Liver (tissue), 9 donors: ENCODE results near the gene APOA5. TPM values are rescaled to one million over a fixed set of nuclear protein-coding genes. Genes with fewer than 3 reads are reported as not detected.

Experiments
- DNase-seq: peaks from one replicate; pipeline ENCODE4 v3.0.0-alpha.2; 2017; ENCODE audit warnings: low spot score
- H3K27ac ChIP-seq, 2 donors: one replicate each; pipeline ENCODE4 v1.7.0; 2013; ENCODE audit warnings: inconsistent platforms in 2 of 2, low read length in 2 of 2, control low read depth in 1 of 2, low read depth in 1 of 2, mild to moderate bottlenecking in 1 of 2
- H3K27me3 ChIP-seq, 4 donors: one replicate each; pipeline versions ENCODE4 v1.6.1 to v1.7.0; 2013; ENCODE audit warnings: low read length in 3 of 4, inconsistent platforms in 1 of 4, mild to moderate bottlenecking in 1 of 4, moderate library complexity in 1 of 4; ENCODE audit not compliant: control insufficient read depth in 4 of 4, insufficient read depth in 4 of 4
- H3K36me3 ChIP-seq, 4 donors: one replicate each; pipeline versions ENCODE4 v1.6.1 to v1.7.0; 2013; ENCODE audit warnings: low read length in 3 of 4, mild to moderate bottlenecking in 3 of 4, low read depth in 1 of 4, moderate library complexity in 1 of 4; ENCODE audit not compliant: control insufficient read depth in 4 of 4, insufficient read depth in 3 of 4
- H3K4me1 ChIP-seq, 4 donors: one replicate each; pipeline versions ENCODE4 v1.6.1 to v1.7.0; 2013; ENCODE audit warnings: low read length in 3 of 4, mild to moderate bottlenecking in 3 of 4, moderate library complexity in 1 of 4; ENCODE audit not compliant: control insufficient read depth in 4 of 4, insufficient read depth in 4 of 4
- H3K4me3 ChIP-seq, 3 donors: one replicate each; pipeline versions ENCODE4 v1.6.1 to v1.7.0; 2013; ENCODE audit warnings: low read length in 3 of 3, control low read depth in 1 of 3, low read depth in 1 of 3, mild to moderate bottlenecking in 1 of 3
- H3K9ac ChIP-seq, 2 donors: one replicate each; pipeline ENCODE4 v1.7.0; 2013; ENCODE audit warnings: low read length in 2 of 2, mild to moderate bottlenecking in 2 of 2, moderate library complexity in 2 of 2, control low read depth in 1 of 2, low read depth in 1 of 2
- H3K9me3 ChIP-seq, 4 donors: one replicate each; pipeline versions ENCODE4 v1.6.1 to v1.7.0; 2013; ENCODE audit warnings: low read length in 3 of 4; ENCODE audit not compliant: control insufficient read depth in 4 of 4
- FOXA1 ChIP-seq: IDR thresholded peaks from 2 replicates; pipeline ENCODE4 v1.6.1; 2016; ENCODE audit warnings: antibody characterized with exemption
- FOXA2 ChIP-seq: IDR thresholded peaks from 2 replicates; pipeline ENCODE4 v1.6.1; 2016; ENCODE audit warnings: antibody characterized with exemption
- GABPA ChIP-seq, 2 donors: IDR thresholded peaks in 1 of 2; conservative IDR thresholded peaks in 1 of 2; 2 replicates each; pipeline ENCODE4 v1.6.1; 2016; ENCODE audit warnings: antibody characterized with exemption in 2 of 2, mild to moderate bottlenecking in 1 of 2, moderate library complexity in 1 of 2
- HNF4G ChIP-seq: IDR thresholded peaks from 2 replicates; pipeline ENCODE4 v1.6.1; 2016; ENCODE audit warnings: antibody characterized with exemption
- JUND ChIP-seq, 2 donors: IDR thresholded peaks; 2 replicates each; pipeline ENCODE4 v1.6.1; 2016; ENCODE audit warnings: antibody characterized with exemption in 2 of 2
- NR2F2 ChIP-seq: IDR thresholded peaks from 2 replicates; pipeline ENCODE4 v1.6.1; 2016; ENCODE audit warnings: antibody characterized with exemption
- RAD21 ChIP-seq, 2 donors: IDR thresholded peaks; 2 replicates each; pipeline ENCODE4 v1.6.1; 2016; ENCODE audit warnings: antibody characterized with exemption in 2 of 2, mild to moderate bottlenecking in 2 of 2
- REST ChIP-seq: IDR thresholded peaks from 2 replicates; pipeline ENCODE4 v1.6.1; 2016; ENCODE audit warnings: antibody characterized with exemption, mild to moderate bottlenecking
- RXRA ChIP-seq, 2 donors: IDR thresholded peaks; 2 replicates each; pipeline ENCODE4 v1.6.1; 2017 to 2018; ENCODE audit warnings: antibody characterized with exemption in 2 of 2, mild to moderate bottlenecking in 1 of 2
- SP1 ChIP-seq: IDR thresholded peaks from 2 replicates; pipeline ENCODE4 v1.6.1; 2018; ENCODE audit warnings: antibody characterized with exemption, mild to moderate bottlenecking
- TAF1 ChIP-seq: conservative IDR thresholded peaks from 2 replicates; pipeline ENCODE4 v1.6.1; 2016; ENCODE audit warnings: antibody characterized with exemption, mild to moderate bottlenecking
- ZBTB33 ChIP-seq: IDR thresholded peaks from 2 replicates; pipeline ENCODE4 v1.6.1; 2016; ENCODE audit warnings: antibody characterized with exemption
- WGBS: extraction: QIAGEN DNeasy Blood & Tissue Kit; methylation state at CpG from one replicate; pipeline ENCODE4 v1.1.7; 2013; 5-methylcytosine and 5-hydroxymethylcytosine counted together
- polyA plus RNA-seq, 2 donors: library from polyadenylated mRNA; stranded (reverse) in 1 of 2; unstranded in 1 of 2; fragments of 200-250 nt in 1 of 2; fragments of >200 nt in 1 of 2; fragmentation: Nextera tagmentation in 1 of 2; extraction: Ambion mirVana in 1 of 2; gene quantifications; one replicate each; pipeline versions ENCODE4 v1.2.1 to v1.2.3, GENCODE V29; 2013 to 2015
- total RNA-seq, 2 donors: library from RNA; depleted of rRNA; stranded (reverse); fragments of >200 nt; gene quantifications; one replicate each; pipeline ENCODE4 v1.2.3, GENCODE V29; 2014
- TF ChIP-seq, protein P1 (sequence below): IDR thresholded peaks from 2 replicates; pipeline ENCODE4 v1.6.1; 2016; ENCODE audit warnings: antibody characterized with exemption
- TF ChIP-seq, protein P2 (sequence below): fragments of 150-350 bp; IDR thresholded peaks from 2 replicates; pipeline ENCODE4 v1.5.1; 2017; ENCODE audit warnings: improper control_type of control experiment, low read depth, low read length; ENCODE audit not compliant: missing input control
- donor health status: healthy.
- donor health status: healthy.
- donor health status: healthy.
- donor health status: healthy.
- donor health status: healthy.

APOA5 gene
- total and polyA plus RNA-seq, 4 donors, result 7.3 to 1,045 (median 739) TPM

DNA sequence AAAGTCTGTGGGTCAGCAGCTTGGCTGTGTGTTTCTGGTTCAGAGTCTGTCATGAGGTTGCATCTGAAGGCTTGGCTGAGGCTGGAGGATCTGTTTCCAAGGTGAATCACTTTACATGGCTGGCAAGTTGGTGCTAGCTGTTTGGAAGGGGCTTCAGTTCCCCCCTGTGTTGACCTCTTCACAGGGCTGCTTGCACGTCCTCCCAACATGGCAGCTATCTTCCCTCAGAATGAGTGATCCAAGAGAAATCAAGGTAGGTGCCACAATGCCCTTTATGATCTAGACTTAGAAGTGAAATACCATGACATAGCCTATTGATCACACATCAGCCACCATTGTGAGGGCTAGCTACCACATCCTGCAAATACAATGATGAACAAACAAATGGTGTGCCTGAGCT is 21.5 kb upstream of the APOA5 start:
- Histone ChIP-seq H3K4me1 (peaks cover 9 to 55% (median 34%) of the 10 kb centered on the region in 4 donors), H3K27ac (peak overlapping the region; percentile 76 to 86), H3K9me3 (no peaks in the 10 kb centered on the region), H3K27me3 (no peaks in the 10 kb centered on the region), H3K36me3 (no peaks in the 10 kb centered on the region), H3K4me3 (peak overlapping the region in 1 of 3 donors; percentile 6), H3K9ac (peak overlapping the region in 1 of 2 donors; percentile 2)
- TF ChIP-seq GABPA (IDR thresholded peaks at IDR 0.05 in 1 of 2, conservative IDR thresholded peaks at IDR 0.05 in 1 of 2), result no peak
- no peak for TF ChIP-seq ZBTB33
- 98% methylated on average over 1 of the region's 1 CpG for WGBS
- no peak for DNase-seq

GRCh38 chr11:116812109-116812508 is 20.4 kb upstream of the APOA5 start:
- Histone ChIP-seq H3K27ac (no peak overlapping the region), H3K9ac (no peak overlapping the region), H3K27me3 (no peaks in the 10 kb centered on the region), H3K4me3 (no peak overlapping the region), H3K36me3 (no peaks in the 10 kb centered on the region), H3K4me1 (peaks cover 12 to 63% (median 42%) of the 10 kb centered on the region in 4 donors), H3K9me3 (no peaks in the 10 kb centered on the region)
- DNase-seq, result no peak
- 88% methylated on average over 4 of the region's 4 CpGs for WGBS
- TF ChIP-seq RAD21 (IDR thresholded peaks at IDR 0.05) (no peak), NR2F2 (no peak), RXRA (IDR thresholded peaks at IDR 0.05) (no peak), JUND (IDR thresholded peaks at IDR 0.05) (no peak), TAF1 (no peak), ZBTB33 (no peak), FOXA2 (no peak), GABPA (IDR thresholded peaks at IDR 0.05 in 1 of 2, conservative IDR thresholded peaks at IDR 0.05 in 1 of 2) (no peak), HNF4G (no peak), SP1 (no peak), FOXA1 (no peak)
- TF ChIP-seq, protein P1, sequence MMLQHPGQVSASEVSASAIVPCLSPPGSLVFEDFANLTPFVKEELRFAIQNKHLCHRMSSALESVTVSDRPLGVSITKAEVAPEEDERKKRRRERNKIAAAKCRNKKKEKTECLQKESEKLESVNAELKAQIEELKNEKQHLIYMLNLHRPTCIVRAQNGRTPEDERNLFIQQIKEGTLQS, result no peak
- TF ChIP-seq, protein P2, sequence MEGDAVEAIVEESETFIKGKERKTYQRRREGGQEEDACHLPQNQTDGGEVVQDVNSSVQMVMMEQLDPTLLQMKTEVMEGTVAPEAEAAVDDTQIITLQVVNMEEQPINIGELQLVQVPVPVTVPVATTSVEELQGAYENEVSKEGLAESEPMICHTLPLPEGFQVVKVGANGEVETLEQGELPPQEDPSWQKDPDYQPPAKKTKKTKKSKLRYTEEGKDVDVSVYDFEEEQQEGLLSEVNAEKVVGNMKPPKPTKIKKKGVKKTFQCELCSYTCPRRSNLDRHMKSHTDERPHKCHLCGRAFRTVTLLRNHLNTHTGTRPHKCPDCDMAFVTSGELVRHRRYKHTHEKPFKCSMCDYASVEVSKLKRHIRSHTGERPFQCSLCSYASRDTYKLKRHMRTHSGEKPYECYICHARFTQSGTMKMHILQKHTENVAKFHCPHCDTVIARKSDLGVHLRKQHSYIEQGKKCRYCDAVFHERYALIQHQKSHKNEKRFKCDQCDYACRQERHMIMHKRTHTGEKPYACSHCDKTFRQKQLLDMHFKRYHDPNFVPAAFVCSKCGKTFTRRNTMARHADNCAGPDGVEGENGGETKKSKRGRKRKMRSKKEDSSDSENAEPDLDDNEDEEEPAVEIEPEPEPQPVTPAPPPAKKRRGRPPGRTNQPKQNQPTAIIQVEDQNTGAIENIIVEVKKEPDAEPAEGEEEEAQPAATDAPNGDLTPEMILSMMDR, result no peak

DNA sequence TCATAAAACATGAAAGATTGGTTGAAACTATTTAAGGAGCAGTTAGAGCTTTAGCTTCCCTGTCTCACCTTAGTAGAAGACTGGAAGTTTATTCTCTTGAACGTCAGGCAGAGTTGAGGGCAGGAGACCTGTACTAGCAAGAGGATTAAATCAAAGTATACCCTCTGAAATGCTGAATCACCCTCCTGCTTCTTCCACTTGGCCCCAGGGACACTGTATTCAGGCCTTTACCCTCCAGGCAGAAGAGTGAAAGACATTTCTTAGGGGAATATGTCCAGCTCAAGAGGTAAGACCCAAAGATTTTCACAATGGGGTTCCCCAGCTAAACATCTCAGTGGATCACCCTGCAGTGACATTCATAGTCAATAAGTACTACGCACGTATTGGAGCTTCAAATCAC is 19.5 kb upstream of the APOA5 start:
- no peak overlapping the region for H3K27ac ChIP-seq
- no peaks in the 10 kb centered on the region for H3K27me3 ChIP-seq
- no peak overlapping the region for H3K9ac ChIP-seq
- peaks cover 14 to 66% (median 49%) of the 10 kb centered on the region in 4 donors for H3K4me1 ChIP-seq
- no peak overlapping the region for H3K4me3 ChIP-seq
- WGBS, result 87% methylated on average over 3 of the region's 3 CpGs
- no peaks in the 10 kb centered on the region for H3K9me3 ChIP-seq
- no peak for DNase-seq
- no peaks in the 10 kb centered on the region for H3K36me3 ChIP-seq
- TF ChIP-seq NR2F2 (no peak), GABPA (IDR thresholded peaks at IDR 0.05 in 1 of 2, conservative IDR thresholded peaks at IDR 0.05 in 1 of 2) (no peak), RXRA (IDR thresholded peaks at IDR 0.05) (no peak), RAD21 (IDR thresholded peaks at IDR 0.05) (no peak), REST (no peak), JUND (IDR thresholded peaks at IDR 0.05) (no peak)
- TF ChIP-seq, protein P2, result no peak
- TF ChIP-seq, protein P1, result no peak
